GM21723 (cell line): ENCODE data around the gene EXOSC2.

Experiments
- ATAC-seq: cut with Tn5 transposase; IDR thresholded peaks from one replicate; pipeline ENCODE4 v1.9.1; 2021; ENCODE audit warnings: mild to moderate bottlenecking, moderate library complexity; ENCODE audit not compliant: unreplicated experiment

EXOSC2 gene, protein sequence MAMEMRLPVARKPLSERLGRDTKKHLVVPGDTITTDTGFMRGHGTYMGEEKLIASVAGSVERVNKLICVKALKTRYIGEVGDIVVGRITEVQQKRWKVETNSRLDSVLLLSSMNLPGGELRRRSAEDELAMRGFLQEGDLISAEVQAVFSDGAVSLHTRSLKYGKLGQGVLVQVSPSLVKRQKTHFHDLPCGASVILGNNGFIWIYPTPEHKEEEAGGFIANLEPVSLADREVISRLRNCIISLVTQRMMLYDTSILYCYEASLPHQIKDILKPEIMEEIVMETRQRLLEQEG

DNA sequence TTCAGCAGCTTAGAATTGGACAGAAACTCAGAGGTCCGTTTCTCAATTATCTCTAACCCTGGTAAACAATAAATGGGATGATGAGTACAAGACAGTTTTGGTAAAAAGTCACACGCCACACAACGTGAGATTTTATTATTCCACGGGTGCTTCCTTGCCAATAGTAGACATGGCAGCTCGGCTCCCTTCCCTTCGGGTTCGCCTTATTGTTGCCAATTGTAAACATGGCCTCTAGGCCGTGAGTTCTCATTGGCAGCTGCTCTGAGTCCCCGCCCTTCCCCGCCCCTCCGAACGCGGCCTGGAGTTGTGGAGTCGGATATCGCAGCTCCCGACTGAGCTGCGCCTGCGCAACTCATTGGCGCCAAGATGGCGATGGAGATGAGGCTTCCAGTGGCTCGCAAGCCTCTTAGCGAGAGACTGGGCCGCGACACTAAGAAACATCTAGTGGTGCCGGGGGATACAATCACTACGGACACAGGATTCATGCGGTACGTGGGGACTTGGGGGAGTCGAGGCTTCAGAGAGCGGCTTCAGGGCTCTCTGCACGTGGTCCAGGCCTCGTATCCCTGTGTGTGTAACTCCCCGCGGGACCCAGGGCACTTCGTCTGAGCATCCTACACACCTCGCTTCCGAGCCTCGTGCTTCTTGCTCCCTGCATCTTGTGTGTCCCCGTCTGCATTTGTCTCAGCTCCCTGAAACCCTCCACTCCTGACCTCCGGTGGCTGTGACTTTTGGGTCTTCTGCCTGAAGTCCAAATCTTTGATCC, at the start of gene EXOSC2:
TSS of gene EXOSC2 (plus strand) at position 355 of the 766 bp plus-strand sequence. CDS start at position 367, 12 bp downstream.
- peak; percentile 94 for ATAC-seq

DNA sequence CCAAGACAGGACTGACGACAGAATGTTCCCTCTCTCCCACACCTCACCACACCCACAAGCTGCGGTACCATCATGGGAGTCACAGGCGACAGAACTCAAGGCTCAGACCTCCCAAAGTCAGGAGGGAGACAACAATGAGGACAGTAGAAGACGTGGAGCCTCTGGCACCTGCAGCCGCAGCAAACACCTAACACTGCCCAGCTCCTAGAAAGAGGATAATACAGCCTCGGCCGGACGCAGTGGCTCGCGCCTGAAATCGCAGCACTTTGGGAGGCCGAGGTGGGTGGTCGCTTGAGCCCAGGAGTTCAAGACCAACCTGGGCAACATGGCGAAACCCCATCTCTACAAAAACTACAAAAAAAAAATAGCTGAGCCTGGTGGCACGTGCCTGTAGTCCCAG, 42.4 kb upstream of the EXOSC2 start:
- ATAC-seq, result no peak

DNA sequence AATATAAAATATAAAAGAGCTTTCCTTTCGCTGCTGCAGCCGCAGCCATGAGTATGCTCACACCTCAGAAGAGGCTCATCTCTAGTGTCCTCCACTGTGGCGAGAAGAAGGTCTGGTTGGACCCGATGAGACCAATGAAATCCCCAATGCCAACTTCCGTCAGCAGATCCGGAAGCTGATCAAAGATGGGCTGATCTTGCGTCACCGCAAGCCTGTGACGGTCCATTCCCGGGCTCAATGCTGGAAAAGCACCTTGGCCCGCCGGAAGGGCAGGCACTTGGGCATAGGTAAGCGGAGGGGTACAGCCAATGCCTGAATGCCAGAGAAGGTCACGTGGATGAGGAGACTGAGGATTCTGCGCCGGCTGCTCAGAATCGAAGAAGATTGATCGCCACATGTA, 41.8 kb upstream of the EXOSC2 start:
- ATAC-seq, result no peak

DNA sequence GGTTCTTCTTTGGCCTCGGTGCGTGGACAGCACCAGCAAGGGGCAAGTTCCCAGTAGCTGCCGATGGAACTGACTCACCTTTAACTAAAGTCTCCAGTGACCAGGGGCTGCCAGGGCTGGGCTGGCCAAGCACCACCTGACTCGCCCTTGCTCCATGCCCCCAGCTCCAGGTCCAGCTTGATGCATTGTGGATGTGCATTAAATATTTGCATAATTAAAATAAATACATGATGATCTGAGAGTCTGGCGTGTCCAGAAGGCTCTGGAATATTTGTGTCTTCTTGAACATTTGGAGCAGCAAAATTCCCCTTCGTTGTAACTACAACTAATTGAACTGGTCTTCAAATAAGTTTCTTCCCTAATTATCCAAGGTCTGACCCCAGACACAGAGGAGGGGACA, 38.7 kb upstream of the EXOSC2 start:
- no peak for ATAC-seq

DNA sequence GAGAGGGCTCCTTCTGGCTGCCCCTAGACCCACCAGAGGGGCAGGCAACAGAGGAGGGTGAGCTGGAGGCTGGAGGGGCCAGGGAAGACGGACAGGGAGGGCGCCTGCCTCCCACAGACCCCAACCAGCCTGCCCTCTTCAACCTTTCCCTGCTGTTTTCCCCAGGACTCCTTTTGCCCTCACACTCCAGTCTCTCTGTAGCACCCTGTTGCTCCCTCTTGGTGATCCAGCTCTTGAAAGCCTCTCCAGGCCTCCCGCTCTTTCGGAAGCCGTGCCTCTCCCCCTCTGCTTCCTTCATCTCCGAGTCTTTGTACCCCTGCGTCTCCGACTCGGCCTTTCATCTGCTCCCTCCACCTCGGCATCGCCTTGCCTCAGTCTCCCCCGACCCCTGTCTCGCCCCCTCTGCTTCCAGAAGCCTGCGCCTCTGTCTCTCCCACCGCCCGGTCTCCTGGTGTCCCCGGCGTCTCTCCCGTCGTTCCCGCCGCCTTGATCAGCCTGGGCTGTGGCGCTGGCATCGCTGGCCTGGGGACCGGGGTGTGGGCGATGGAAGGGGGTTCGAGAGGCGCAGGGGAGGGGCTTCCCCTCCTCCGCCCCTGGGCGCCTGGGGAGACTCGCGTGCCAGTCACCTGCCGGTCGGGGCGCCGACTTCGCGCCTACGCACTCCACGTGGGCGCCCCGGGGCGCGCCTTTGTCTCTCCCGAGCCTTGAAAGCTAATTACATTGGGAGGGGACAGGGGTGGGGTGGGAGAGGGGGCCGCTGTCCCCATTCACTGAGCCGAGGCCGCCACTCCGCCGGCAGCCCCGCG, 34.5 kb upstream of the EXOSC2 start:
- ATAC-seq, result no peak

DNA sequence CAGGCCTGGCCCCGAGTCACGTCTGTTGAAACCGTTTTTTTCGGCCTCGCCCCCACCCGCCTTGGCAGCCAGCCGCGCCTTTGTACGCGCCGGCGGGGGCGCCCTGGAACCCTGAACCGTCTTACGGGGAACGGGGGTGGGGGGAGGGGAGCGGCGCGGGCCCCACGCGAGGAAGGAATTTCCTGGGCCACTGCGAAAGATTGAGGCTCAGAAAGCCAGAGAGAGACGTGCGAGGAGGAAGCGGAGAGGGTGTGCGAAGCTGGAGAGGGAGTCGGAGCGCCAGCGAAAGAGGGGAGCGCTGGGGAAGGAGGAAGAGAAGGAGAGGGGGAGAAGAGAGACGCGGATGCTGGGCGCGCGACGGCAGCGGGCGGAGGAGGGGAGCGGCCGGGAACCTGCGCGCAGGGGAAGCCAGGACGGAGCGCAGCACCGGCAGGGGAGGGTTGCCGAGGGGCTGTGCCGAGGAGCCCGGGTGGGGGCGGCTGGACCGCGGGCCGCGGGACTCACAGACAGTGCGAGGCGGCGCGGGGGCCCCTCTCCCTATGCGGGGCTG, 33.8 kb upstream of the EXOSC2 start:
- no peak for ATAC-seq

DNA sequence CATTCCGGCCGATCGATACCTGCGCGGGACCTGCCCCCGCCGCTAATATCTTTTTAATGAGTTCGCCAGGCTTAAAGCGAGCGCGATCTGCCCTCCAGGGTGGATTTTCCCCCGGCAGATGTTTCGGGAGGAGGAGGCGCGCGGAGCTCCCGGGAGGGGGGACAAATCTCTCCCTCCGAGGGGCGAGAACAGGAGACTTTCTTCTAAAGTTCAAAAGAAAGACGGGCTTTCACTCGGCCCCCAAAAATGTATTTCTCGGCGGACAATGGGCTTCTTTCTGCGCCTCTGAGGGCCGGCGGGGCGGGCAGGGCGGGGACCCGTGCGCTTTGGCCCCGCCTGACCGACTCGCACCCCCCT, 33.3 kb upstream of the EXOSC2 start:
- ATAC-seq, result no peak

DNA sequence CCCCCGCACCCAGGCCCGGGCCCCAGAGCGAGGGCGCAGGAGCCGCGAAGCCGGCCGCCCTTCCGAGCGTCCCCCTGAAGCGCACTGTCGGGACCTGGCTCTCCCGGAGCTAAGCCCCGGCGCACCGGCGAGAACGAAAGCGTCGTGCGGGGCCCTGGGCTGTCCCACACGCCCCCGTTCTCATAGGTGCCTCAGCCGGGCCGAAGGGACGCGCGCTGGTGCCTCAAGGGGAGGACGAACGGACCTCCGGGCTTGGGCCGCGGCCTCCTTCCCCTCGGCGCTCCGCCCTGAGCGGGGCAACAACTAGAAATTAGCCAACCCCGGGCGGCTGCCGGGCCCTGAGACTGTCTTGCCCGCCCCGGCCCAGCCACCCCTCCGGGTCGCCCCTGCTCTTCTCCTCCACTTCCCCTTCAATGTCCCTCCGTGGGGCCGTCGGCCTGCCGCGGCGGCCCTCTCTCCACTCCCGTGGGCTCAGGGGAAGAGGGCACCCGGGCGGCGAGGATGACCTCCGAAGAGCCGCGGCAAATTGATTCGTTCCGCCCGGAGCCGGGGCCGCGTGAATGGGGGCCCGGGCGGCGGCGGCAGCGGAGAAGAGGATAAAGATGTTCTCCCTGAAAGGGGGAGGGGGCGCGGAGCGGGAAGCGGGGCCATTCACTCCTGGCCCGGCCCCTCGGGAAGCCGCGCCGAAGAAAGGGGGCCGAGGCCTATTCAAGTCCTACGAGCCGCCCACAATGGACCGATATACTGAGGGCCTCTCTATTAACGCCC, 32.7 kb upstream of the EXOSC2 start:
- no peak for ATAC-seq

DNA sequence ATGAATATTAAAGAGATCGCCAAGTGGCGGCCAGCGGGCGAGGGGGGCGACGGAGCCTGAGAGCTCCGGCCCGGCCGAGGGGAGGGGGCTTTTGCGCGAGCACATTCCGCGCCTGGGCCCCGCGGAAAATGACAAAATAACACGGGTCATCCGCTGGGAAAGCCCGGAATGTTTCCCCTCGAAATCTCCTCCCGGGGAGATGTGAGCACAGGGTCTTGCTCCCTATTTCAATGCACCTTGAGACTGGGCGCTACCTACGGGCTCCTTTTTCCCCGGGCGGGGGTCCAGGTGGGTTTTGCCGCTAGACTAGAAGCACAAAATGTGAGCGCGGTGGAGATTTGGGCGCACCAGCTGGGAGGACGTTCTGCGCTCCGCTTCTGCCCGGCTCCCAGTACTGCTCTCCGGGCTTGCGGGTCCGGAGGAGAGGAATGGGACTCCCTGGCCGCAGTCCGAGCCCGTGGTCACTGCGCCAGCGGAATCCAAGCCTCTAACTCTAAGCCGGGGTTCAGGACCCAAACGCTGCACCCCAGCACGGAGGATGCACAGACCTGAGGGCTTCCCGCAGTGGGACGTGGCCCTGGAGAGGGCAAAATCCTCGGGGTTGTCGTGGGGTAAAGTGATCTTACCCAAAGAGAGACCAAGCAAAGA, 32.0 kb upstream of the EXOSC2 start:
- ATAC-seq, result no peak

DNA sequence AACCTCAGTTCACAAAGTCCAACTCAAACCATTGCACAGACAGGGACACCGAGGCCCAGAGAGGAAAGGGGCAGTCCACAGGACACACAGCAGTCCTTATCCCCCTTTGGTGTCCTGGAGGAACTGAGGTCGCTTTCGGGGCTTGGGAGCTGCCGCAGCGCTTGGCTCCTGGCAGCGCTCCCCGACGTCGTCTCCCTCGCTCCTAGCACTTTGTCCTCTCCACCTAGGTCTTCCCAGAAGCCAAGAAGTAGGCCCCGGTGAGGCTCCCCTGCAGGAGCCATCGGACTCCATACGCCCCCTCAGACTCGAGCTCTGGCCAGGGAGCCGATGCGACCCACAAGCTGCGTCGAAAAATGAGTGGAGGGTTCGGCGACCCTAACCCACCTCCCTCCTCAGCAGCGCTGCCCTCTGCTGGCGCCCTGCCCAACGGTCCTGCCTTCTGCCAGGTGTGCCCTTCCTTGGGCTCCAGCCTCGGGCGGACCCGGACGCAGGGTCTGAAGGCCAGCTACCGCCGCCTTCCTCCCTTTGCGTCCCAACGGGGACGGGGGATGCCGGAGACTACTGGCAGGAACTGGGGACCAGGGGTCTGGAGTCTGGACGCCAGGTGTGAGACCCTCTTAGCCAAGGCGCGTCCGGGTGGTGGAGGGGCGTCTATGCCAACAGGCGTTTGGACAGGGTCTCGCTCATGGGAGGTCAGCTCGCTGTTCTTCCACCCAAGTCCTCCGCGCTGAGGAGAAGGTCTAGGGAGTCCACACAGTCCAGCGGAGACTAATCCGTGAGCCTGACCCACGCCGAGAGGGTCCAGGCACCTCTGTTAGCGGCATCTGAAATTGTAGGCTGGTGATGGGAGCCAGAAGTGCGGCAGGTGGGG, 31.2 kb upstream of the EXOSC2 start:
- no peak for ATAC-seq

DNA sequence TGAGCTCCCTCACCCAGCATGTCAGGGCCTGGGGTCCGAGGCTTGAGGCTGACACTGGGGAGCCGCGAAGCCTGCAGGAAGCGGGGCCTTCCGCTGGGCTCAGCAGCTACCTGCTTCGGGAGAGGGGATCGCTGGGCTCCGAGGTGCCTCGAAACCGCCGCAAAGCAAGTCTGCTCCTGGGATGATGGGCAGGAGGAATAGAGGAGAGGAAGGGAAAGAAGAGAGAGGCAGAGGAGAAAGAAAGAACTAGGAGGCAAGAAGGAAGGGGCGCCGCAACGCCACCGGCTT, 30.7 kb upstream of the EXOSC2 start:
- ATAC-seq, result no peak

DNA sequence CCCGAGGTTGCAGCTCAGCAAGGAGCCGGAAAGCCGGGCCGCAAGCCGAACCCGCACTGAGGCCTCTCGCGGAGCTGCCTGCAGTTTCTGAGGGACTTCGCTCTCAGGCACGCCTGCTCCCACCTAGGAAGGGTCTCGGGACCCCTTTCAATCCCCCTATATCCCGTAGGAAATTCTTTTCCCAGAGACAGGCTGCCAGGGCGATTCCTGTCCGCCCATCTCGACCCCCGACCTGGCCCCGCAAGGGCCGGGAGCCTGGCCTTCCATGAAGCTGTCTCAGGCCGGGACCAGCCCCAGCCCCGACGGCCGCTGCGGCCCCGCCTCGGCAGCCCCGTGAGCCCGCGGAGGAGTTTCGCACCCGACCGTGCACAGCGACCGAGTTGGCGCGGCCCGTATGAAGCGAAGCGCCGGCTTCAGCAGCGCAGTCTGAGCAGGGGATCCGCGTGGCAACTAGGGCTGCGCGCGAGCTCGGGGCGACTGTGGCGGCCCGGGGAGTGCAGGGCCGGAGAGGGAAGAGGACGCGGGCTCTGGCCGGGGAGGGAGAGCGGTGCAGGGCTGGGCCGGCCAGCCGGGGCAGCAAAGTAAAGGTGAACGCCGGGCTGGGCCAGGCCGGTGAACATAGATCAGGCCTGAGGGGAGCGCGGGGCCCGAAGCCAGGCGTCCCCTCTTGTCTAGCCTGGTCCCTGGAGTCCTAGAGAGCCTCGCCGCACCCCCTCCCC, 30.2 kb upstream of the EXOSC2 start:
- ATAC-seq, result no peak

DNA sequence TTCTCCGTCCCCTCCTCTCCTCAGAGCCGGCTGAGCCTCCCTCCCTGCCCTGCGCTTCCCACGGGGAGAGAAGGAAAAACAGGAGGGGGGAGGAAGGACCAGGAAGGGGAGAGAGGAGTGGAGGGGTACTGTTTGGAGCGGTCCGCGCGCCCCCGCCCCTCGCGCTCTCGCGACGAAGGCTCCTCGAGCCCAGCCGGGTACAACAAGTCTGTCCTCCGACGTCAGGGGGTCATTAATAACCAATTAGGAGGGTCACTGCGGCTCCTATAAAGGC, 29.7 kb upstream of the EXOSC2 start:
- ATAC-seq, result no peak

DNA sequence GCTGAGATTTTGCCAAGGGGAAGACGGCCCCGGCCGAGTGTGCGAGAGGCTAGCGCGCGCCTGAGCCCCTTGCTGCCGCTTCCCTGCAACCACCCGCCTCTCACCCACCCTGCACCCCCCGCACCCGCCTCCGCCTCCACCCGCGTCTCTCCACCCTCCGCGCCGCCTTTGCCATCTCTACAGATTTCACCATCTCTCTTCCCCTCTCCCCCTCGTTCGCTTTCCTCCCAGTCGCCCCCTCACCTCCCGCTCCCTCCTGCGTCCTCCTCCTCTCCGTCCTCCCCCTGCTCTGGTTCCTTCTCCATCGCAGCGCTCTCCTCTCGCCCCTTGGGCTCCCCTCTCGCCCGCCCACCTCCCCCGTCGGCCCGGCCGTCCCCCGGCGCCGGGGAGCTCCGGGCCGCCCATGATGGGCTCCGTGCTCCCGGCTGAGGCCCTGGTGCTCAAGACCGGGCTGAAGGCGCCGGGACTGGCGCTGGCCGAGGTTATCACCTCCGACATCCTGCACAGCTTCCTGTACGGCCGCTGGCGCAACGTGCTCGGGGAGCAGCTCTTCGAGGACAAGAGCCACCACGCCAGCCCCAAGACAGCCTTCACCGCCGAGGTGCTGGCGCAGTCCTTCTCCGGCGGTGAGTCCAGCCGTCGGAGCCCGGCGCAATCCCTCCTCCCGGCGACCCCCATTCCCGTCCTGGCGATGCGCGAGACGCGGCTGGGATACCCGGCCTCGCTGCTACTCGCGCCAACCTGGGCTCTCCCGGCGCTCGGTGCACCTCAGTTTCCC, 29.1 kb upstream of the EXOSC2 start, which contains the start of gene PRDM12:
TSS of gene PRDM12 (plus strand) at position 344 of the 778 bp plus-strand sequence. CDS start at position 404, 60 bp downstream.
- ATAC-seq, result no peak

DNA sequence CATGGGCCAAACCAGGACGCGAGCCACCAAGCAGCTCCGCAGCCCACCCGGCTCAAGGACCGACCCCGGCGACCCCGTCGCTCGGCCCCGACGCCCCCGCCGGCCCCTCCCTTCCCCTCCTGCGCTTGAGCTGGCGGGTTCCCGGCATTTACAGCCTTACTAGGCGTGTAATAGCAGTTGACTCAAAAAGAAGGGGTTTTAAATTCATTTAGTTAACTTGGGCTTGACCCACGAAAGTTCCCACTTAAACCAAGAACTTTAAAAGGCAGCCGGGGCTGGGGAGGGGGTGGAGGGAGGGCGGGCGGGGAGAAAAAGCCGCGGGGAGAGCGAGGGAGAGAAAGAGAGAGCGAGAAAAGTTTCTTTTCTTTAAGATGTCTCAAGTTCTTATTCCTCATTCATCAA, 28.6 kb upstream of the EXOSC2 start:
- no peak for ATAC-seq

DNA sequence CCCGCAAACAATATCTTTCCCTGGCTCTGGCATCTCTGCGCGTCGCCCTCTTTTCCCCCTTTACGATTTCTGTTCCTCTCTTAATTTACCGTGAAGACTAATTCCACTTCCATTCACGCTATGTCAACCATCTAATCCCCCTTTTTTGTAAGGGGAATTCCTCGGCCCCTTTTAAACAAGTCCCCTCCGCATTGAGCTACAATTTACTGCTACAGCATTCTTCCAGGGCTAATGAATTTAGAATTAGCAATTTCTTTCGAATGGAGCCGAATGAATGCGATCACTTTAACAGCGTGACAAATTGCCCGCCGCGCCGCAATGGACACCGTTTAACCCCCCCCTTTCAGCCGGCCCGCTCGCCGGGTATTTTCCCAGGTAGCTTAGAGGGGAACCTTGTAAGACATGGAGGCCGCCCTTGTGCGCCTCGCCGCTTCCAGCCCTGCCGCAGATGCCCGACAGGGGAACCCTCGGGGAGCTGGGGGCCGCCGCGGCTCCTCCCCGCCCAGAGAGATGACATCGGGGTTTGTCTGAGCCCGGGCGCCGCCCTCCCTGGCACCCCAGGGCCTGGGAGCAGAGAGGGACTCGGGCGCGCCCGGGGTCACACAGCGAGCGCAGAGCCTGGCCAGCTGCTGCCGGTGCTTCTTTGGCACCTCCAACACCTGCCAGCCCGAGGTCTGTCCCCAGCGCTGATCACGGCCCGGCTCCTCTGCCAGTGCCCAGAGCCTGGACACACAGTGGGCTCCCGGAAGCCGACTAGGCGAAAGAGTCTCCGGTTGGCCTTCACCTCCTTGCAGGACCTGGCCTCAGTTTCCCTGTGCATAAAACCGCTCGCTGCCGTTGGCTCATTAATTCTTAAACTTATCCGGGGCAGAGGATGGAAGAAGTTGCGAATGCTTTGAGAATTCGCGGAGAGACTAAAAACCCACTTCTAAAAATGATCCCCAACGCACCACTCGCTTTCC, 27.9 kb upstream of the EXOSC2 start:
- ATAC-seq, result no peak
